GM23338 (cell line): Measurements from ENCODE around the gene MAGI1. TPM values are rescaled to one million over a fixed set of nuclear protein-coding genes. Genes with fewer than 3 reads are reported as not detected.

Experiments
- ATAC-seq: fragments of 200-7000 bp; cut with Tn5 transposase; 3 replicates; pipeline ENCODE4 v1.9.1; 2020
- DNase-seq: peaks from one replicate; pipeline ENCODE4 v3.0.0-alpha.2; 2015; ENCODE audit warnings: low spot score
- H2AFZ ChIP-seq: fragments of 200-600 bp; sonication (generic); 2 replicates; pipeline ENCODE4 v1.8.0; 2016; ENCODE audit warnings: antibody characterized with exemption, mild to moderate bottlenecking, moderate library complexity
- H3F3A ChIP-seq: fragments of 200-600 bp; sonication (generic); replicated peaks from 2 replicates; pipeline ENCODE4 v1.8.0; 2017; ENCODE audit warnings: antibody characterized with exemption, mixed run types, low read depth
- H3K27ac ChIP-seq: fragments of 200-600 bp; sonication (generic); 2 replicates; pipeline ENCODE4 v1.6.1; 2016; ENCODE audit warnings: low read depth
- H3K27me3 ChIP-seq: fragments of 200-600 bp; sonication (generic); 2 replicates; pipeline ENCODE4 v1.8.0; 2016; ENCODE audit warnings: mild to moderate bottlenecking, mixed run types, moderate library complexity; ENCODE audit not compliant: insufficient read depth
- H3K36me3 ChIP-seq: fragments of 200-600 bp; sonication (generic); 2 replicates; pipeline ENCODE4 v1.8.0; 2016; ENCODE audit warnings: mild to moderate bottlenecking; ENCODE audit not compliant: insufficient read depth
- H3K4me1 ChIP-seq: fragments of 200-600 bp; sonication (generic); 2 replicates; pipeline ENCODE4 v1.8.0; 2016; ENCODE audit warnings: mild to moderate bottlenecking, moderate library complexity; ENCODE audit not compliant: insufficient read depth
- H3K4me2 ChIP-seq: fragments of 200-600 bp; sonication (generic); 2 replicates; pipeline ENCODE4 v1.7.1; 2017; ENCODE audit warnings: mixed run types
- H3K4me3 ChIP-seq: fragments of 200-600 bp; sonication (generic); 2 replicates; pipeline ENCODE4 v1.6.1; 2016; ENCODE audit warnings: mixed run types
- H3K79me2 ChIP-seq: fragments of 200-600 bp; sonication (generic); replicated peaks from 2 replicates; pipeline ENCODE4 v1.8.0; 2017; ENCODE audit warnings: mild to moderate bottlenecking; ENCODE audit not compliant: insufficient read depth
- H3K9me2 ChIP-seq: fragments of 200-600 bp; sonication (generic); 2 replicates; pipeline ENCODE4 v1.8.0; 2017; ENCODE audit not compliant: insufficient read depth
- H4K20me1 ChIP-seq: fragments of 200-600 bp; sonication (generic); replicated peaks from 2 replicates; pipeline ENCODE4 v1.8.0; 2017; ENCODE audit warnings: mild to moderate bottlenecking; ENCODE audit not compliant: insufficient read depth
- H3K27ac Mint-ChIP-seq: 2 replicates; pipeline ENCODE4 v1.8.0; 2020; ENCODE audit warnings: inconsistent platforms, mild to moderate bottlenecking, moderate library complexity, mixed read lengths
- H3K27me3 Mint-ChIP-seq: 3 replicates; pipeline ENCODE4 v1.8.0; 2022; ENCODE audit warnings: low read depth, mild to moderate bottlenecking, moderate library complexity, mixed read lengths, inconsistent platforms; ENCODE audit not compliant: insufficient read depth, poor library complexity
- H3K36me3 Mint-ChIP-seq: 3 replicates; pipeline ENCODE4 v1.8.0; 2021; ENCODE audit warnings: low read depth, mild to moderate bottlenecking, inconsistent platforms, moderate library complexity, mixed read lengths
- H3K4me1 Mint-ChIP-seq: 3 replicates; pipeline ENCODE4 v1.8.0; 2020; ENCODE audit warnings: mild to moderate bottlenecking, inconsistent platforms, mixed read lengths
- H3K4me3 Mint-ChIP-seq: 3 replicates; pipeline ENCODE4 v1.8.0; 2021; ENCODE audit warnings: moderate library complexity, mild to moderate bottlenecking, inconsistent platforms, mixed read lengths
- H3K9me3 Mint-ChIP-seq: 3 replicates; pipeline ENCODE4 v1.8.0; 2020; ENCODE audit warnings: moderate library complexity, mild to moderate bottlenecking, inconsistent platforms, mixed read lengths
- CREB1 ChIP-seq: fragments of 250-450 bp; sonication (Bioruptor Pico); IDR thresholded peaks from 2 replicates; pipeline ENCODE4 v1.5.0; 2020; ENCODE audit warnings: low read depth, mild to moderate bottlenecking, moderate library complexity
- ETS1 ChIP-seq: IDR thresholded peaks from 2 replicates; pipeline ENCODE4 v1.6.1; 2016; ENCODE audit warnings: antibody characterized with exemption
- EZH2 ChIP-seq: fragments of 200-600 bp; sonication (generic); IDR thresholded peaks from one replicate; pipeline ENCODE4 v1.8.0; 2017; ENCODE audit warnings: antibody characterized with exemption, mild to moderate bottlenecking, low read depth; ENCODE audit not compliant: unreplicated experiment
- JUNB ChIP-seq: IDR thresholded peaks from one replicate; pipeline ENCODE4 v1.6.1; 2016; ENCODE audit warnings: antibody characterized with exemption; ENCODE audit not compliant: unreplicated experiment
- STAT1 ChIP-seq: IDR thresholded peaks from one replicate; pipeline ENCODE4 v1.6.1; 2016; ENCODE audit warnings: antibody characterized with exemption; ENCODE audit not compliant: unreplicated experiment
- ZNF114 ChIP-seq: fragments of 250-450 bp; sonication (Bioruptor Pico); IDR thresholded peaks from 2 replicates; pipeline ENCODE4 v1.5.0; 2020; ENCODE audit warnings: mild to moderate bottlenecking, moderate library complexity
- ZNF462 ChIP-seq: fragments of 250-450 bp; sonication (Bioruptor Pico); IDR thresholded peaks from 2 replicates; pipeline ENCODE4 v1.5.0; 2020; ENCODE audit warnings: mild to moderate bottlenecking, moderate library complexity
- polyA plus RNA-seq: library from polyadenylated mRNA; unstranded; fragments of >200 nt; fragmentation: Nextera tagmentation; extraction: Ambion mirVana; gene quantifications from 2 replicates; pipeline ENCODE4 v1.2.1, GENCODE V29; 2016
- total RNA-seq: library from RNA; depleted of rRNA; stranded (reverse); fragments of >200 nt; shearing (Covaris generic); gene quantifications from 2 replicates; pipeline ENCODE4 v1.2.3, GENCODE V29; 2014

MAGI1 gene
- total and polyA plus RNA-seq, 2 experiments from 2014 or later: 27.4 to 71.2 TPM

DNA sequence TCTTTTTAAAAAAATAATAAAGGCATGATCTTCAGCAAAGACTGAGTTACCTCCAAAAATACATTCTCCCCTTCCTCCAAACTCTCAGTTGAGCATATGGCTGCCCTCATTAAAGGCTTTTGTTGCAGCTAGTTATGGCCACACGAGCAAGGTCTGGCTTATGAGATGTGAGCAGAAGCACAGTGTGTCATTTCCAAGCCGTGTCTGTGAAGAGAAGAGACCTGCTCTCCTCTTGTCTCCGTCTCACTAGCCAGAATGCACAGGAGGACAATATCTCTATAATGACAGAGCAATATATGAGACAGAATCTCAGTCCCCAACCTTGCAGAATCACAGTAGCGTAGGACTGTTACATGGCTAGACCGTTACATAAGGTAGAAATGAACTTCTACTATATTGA lies 152.3 kb downstream of the MAGI1 start:
- Histone ChIP-seq H3K9me2 (no peaks in the 10 kb centered on the region), H3K4me3 (no peak overlapping the region), H3K27ac (no peak overlapping the region), H3K79me2 (peaks cover 90% of the 10 kb centered on the region), H3K27me3 (no peaks in the 10 kb centered on the region), H2AFZ (no peak overlapping the region), H3K36me3 (no peaks in the 10 kb centered on the region), H4K20me1 (no peaks in the 10 kb centered on the region; the same call in 1 of the 2 replicates), H3F3A (no peaks in the 10 kb centered on the region), H3K4me2 (no peak overlapping the region), H3K4me1 (peaks cover 29% of the 10 kb centered on the region)
- Mint-ChIP-seq H3K27me3 (peaks cover 6% of the 10 kb centered on the region), H3K4me1 (peaks cover 32% of the 10 kb centered on the region), H3K27ac (no peak overlapping the region), H3K9me3 (no peaks in the 10 kb centered on the region; the same call in 2 of the 3 replicates), H3K36me3 (no peaks in the 10 kb centered on the region), H3K4me3 (no peak overlapping the region)
- ATAC-seq (no peak), DNase-seq (no peak)
- TF ChIP-seq ZNF114 (no peak), STAT1 (no peak), CREB1 (CRISPR knock-in tag) (no peak), JUNB (no peak), ZNF462 (CRISPR knock-in tag) (no peak)

- peaks cover 88% of the 10 kb centered on the region for H3K79me2 ChIP-seq
- Mint-ChIP-seq H3K4me1 (peaks cover 30% of the 10 kb centered on the region), H3K27me3 (peaks cover 8% of the 10 kb centered on the region), H3K36me3 (no peaks in the 10 kb centered on the region), H3K4me3 (no peak overlapping the region), H3K27ac (no peak overlapping the region), H3K9me3 (no peaks in the 10 kb centered on the region; the same call in 2 of the 3 replicates)
- ATAC-seq (no peak), DNase-seq (no peak)
- no peaks in the 10 kb centered on the region for H3F3A ChIP-seq
- H3K9me2 ChIP-seq: no peaks in the 10 kb centered on the region
- H3K4me1 ChIP-seq: peaks cover 24% of the 10 kb centered on the region
- no peak overlapping the region for H3K27ac ChIP-seq
- no peak overlapping the region for H3K4me2 ChIP-seq
- no peak overlapping the region for H3K4me3 ChIP-seq
- no peaks in the 10 kb centered on the region for H3K27me3 ChIP-seq
- no peaks in the 10 kb centered on the region for H3K36me3 ChIP-seq
- no peaks in the 10 kb centered on the region; the same call in 1 of the 2 replicates for H4K20me1 ChIP-seq
- H2AFZ ChIP-seq: no peak overlapping the region
- TF ChIP-seq ZNF114 (no peak), CREB1 (CRISPR knock-in tag) (no peak), ETS1 (no peak), EZH2 (no peak)
These were observed 154.6 kb downstream of the MAGI1 start for GRCh38 chr3:65884071-65884470.
